ENCODE data around the gene PRSS33.

PRSS33 gene

DNA sequence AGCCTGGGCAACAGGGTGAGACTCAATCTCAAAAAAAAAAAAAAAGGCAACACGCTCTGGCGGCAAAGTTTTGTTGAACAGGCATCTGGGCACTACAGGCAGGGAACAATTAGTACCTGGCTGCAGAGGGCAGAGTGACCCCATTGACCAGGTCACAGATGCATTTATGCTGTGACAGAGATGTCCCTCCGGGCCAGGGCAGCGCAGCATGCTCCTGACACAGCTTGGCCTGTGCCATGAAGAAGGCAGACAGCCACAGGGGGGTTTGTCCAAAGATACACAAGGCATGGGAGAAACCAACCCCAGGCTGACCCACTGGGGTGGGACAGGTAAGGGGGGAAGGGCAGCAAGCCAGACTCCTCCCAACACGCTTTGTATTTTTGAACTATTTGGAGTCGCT is 42.6 kb downstream of the PRSS33 start:
- DNase-seq (ENCODE audit: low read depth in 3 of 3, low spot score in 1 of 3) = no peak

DNA sequence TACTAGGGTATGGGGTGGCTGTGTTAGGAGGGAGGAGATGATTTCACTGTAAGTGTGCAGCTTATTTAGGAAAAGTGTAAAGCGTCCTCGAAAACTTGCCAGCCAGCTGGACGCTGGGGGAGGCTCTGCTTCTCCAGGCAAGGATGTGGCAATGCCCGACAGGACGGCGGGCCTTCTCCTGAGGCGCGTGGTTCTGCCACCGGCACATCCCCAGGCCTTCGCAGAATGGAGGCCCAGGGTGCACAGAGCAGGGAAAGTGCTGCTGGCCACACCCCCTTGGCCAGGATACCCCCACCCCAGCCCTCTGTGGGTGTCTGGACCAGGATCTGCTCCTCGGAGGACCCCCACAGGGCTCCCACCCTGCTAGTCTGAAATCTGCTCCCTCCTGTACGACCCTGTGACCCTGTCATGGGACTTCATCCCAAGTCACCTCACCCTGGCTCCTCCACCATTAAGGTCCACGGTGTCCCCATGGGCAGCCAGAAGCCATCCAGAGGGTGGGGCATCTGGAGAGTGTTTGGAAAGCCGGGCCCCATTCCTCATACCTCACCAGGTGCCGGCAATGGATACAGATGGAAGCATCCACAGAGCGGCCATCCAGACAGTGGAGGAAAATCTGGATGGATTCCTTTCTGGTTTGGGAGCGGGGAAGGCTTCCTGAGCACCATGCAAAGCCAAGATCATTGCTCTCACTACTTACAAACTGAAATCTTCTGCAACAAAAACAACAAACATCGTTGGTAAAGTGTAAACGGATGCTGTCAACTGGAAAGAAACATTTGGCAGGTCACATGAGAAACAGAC is 44.2 kb downstream of the PRSS33 start:
- no peak for DNase-seq (ENCODE audit: low read depth in 3 of 3, low spot score in 1 of 3)

DNA sequence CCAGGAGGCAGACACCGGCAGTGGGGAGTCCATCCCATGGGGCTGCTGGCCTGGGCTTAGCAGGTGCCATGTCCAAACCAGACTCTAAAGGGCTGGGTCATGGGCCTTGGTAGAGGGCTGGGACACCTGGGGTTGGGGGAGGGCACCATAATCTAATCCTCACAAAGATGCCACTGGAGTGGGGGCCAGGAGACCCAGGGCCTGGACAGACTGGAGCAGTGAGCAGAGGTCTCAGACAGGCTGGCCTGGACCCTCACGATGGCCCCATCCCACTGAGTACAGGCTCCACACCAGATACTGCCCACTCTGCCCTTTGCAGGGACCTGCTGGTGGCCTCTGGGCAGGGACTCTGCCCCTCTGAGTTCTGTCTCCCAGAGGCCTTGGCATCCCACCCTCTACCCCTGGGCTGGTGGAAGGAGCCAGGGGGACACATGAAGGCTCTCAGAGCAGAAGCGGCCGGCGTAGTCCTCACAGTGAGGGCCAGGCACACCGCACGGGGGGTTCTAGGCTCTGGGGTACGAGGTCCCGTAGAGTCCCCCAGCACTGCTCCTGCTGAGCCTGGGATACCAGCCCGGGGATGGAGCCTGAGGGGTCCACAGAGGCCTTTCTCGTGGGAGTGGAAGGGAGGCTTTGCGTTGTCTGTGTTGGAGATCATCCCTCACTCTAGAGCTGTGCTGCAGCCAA is 44.9 kb downstream of the PRSS33 start:
- no peak for DNase-seq (ENCODE audit: low read depth in 3 of 3, low spot score in 1 of 3)

DNA sequence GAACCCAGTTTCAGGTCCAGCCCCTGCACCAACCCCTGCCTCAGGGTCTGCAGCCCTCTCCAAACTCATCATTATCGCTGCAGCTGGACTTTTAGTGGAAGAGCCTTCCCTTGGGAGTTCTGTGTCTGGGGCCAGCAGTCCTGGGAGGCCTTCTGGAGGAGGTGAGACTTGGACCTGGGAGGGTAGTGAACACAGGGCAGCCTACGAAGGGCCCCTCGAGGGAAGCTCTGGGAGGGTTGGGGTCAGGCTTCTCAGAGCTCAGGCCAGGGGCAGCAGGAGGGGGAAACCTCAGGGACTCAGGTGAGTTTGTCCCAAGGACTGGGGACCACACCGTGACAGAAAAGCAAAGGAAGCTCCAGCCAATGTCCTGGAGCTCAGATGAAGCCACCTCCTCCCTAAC is 46.2 kb downstream of the PRSS33 start:
- no peak for DNase-seq (ENCODE audit: low read depth in 3 of 3, low spot score in 1 of 3)

DNA sequence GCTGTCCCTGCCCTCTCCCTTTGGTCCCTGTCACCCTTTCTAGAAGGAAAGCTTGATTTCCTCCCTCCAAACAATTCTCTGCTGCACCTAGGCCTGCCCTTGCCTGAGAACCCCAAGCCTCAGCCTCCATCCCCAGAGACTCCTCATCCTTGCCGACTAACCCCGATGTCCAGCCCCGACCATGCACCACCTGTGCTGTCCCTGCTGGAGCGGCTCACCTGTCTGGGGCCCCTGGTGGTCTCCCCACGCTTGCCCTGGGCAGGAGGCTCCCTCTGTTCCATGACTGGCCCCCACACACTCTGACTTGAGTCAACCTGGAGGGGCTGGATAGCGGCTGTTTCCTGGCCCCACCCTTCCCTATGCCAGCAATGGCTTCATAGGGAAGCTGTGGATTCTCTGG is 46.9 kb downstream of the PRSS33 start:
- DNase-seq (ENCODE audit: low read depth in 3 of 3, low spot score in 1 of 3) = no peak

DNA sequence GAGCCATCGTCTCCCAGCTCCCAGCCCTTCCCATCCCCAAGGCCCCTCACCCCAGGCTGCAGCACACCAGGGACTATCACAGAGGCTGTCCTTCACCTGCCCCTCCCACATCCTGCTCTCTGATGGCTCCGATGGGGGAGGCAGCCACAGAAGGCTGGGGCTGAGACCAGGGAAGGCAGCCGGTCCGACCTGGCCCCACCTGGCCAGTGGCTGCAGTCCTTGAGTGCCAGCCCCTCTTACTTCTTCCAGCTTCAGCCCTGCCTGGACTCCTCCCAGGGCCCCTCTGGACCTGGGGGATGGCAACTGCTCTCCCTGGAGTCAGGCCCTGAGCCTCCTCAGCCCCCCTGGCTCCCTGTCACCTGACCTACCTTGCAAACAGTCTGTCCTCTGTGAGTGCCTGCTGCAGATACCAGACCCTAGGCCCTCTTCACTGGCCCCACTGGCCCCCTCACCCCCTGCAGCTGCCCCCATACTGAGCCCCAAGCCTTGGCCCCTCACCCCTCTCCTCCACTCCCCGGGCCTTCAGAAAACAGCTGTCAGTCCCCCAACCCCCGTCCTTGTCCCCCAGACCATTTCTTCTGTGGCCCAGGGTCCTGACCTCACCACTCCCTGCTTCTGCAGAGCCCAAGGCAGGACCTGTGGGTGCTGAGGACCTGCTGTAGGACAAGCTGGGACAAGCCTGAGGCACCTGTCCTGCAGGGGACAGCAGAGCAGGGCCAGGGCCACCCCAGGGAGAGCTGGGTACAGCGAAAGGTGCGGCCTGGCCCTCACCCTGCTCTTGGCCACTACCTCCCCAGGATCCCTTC is 47.5 kb downstream of the PRSS33 start:
- DNase-seq (ENCODE audit: low read depth in 3 of 3, low spot score in 1 of 3) = no peak

DNA sequence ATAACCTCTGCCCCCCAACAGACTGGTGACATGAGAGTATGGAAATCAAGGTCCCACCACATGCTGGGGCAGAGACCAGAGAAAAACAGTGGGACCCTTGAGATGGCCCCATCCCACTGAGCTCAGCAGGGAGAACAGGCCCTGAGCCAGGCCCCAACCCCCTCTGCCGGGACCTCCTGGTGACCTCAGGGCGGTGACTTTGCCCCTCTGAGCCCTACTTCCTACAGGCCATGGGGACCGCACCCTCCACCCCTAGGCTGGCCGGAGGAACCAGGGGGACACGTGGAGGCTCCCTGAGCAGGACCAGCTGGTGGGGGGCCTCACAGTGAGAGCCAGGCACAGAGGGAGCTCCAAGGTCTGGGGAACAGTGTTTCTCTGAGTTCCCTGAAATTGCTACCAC is 48.7 kb downstream of the PRSS33 start:
- DNase-seq (ENCODE audit: low read depth in 3 of 3, low spot score in 1 of 3) = no peak

DNA sequence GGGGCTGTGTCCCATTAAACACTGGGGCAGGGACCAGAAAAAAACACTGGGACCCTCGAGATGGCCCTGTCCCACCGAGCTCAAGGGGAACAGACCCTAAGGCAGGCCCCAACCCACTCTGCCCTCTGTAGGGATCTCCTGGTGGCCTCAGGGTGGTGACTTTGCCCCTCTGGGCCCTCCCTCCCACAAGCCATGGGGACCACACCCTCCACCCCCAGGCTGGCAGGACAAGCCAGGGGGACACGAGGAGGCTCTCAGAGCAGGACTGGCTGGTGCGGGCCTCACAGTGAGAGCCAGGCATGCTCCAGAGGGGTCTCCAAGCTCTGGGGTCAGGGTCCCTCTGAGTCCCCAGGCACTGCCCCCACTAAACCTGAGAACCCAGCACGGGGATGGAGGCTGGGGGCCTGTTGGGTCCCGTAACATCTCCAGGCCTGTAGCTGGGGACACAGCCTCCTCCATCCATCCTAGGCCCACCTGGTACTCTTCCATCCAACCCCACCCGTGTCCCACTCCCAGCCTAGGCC is 49.4 kb downstream of the PRSS33 start:
- DNase-seq (ENCODE audit: low read depth in 3 of 3, low spot score in 1 of 3) = no peak

DNA sequence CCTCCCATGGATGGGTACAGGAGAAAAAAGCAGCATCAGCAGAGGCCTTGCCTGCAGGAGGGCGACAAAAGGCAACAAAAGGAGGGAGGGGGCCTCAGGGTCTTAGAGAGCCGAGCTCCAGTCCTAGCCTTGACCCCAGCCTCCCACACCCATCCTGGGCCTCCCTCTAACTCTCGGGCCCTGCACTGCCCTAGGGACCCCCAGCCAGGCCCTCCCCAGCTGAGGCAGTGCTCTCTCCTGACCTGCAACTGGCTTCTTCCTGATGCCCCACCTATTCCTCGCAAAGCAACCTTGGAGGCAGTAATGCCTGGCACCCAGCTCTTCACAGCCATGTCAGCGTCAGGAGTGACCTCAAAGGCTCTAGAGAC is 50.1 kb downstream of the PRSS33 start:
- DNase-seq (ENCODE audit: low read depth in 3 of 3, low spot score in 1 of 3) = no peak

DNA sequence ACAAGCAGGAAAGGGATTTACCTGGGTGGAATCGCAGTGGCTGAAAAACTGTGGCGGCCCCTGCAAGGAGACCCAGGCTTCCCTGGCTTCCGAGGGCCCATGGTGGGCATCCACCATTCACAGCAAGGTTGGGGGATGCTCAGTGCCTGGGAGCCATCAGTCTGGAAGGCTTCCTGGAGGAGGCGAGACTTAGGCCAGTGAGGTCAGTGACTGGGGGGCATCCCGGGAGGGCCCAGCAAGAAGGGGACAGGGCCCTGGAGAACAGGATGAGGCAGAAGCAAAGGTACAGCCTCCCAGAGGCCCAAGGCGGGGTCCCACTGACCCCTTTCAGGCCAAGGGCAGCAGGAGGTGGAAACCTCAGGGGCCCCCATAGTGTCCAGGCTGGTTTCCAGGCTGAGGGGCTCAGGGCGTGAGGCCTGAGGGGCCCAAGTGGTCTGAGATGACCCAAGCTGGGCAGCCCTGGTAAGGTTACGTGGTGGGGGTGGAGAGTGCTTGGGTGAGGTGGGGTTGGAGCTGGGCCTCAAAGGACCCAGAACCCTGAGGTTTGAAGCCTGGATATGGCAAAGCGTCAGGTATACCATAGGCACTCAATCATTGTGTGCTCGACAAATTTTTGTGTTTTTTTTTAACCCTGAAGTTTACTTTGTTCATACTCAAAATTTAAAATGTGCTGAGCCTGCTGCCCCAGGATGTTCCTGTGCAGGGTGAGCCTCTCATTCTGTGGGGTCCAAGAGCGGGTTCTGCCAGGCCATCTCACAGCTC is 50.7 kb downstream of the PRSS33 start:
- no peak for DNase-seq (ENCODE audit: low read depth in 3 of 3, low spot score in 1 of 3)

DNA sequence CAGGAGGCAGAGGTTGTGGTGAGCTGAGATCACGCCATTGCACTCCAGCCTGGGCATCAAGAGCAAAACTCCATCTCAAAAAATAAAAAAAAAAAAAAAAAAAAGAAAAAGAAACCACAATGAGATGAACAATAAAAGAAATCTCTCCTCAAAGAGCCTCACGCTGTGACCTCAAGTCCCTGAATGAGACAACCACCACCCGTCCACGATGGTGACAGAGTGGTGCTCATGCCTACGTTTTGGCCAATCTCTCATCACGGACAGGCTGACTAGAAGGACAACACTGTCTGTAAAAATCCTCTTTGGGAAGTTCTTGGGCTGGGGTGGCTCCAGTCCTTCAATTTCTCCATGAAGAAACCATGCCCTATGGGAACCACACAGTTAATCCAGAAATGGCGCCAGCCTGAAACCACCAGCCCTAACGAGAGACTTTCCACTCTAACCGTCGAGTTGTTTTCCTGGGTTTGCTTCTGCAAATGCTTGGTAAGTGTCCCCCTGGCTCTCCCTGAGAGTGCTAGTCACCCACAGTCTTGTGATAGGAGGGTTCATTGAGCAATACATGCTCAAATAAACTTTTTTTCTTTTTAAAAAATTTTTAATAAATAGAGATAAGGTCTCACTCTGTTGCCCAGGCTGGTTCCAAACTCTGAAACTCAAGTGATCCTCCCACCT is 52.4 kb downstream of the PRSS33 start:
- no peak for DNase-seq (ENCODE audit: low read depth in 3 of 3, low spot score in 1 of 3)

Measured in stimulated activated CD4-positive, alpha-beta T cell treated with anti-CD3 and anti-CD28 coated beads, TNF-alpha, amount 100 ng/mL, for 1 hour (primary cell).